HG03175 (cell line): ENCODE data around the gene ASIC3.

Source experiments
- ATAC-seq: cut with Tn5 transposase; IDR thresholded peaks from one replicate; pipeline ENCODE4 v1.9.1; 2021; ENCODE audit warnings: mild to moderate bottlenecking, moderate library complexity; ENCODE audit not compliant: unreplicated experiment

Gene ASIC3

DNA sequence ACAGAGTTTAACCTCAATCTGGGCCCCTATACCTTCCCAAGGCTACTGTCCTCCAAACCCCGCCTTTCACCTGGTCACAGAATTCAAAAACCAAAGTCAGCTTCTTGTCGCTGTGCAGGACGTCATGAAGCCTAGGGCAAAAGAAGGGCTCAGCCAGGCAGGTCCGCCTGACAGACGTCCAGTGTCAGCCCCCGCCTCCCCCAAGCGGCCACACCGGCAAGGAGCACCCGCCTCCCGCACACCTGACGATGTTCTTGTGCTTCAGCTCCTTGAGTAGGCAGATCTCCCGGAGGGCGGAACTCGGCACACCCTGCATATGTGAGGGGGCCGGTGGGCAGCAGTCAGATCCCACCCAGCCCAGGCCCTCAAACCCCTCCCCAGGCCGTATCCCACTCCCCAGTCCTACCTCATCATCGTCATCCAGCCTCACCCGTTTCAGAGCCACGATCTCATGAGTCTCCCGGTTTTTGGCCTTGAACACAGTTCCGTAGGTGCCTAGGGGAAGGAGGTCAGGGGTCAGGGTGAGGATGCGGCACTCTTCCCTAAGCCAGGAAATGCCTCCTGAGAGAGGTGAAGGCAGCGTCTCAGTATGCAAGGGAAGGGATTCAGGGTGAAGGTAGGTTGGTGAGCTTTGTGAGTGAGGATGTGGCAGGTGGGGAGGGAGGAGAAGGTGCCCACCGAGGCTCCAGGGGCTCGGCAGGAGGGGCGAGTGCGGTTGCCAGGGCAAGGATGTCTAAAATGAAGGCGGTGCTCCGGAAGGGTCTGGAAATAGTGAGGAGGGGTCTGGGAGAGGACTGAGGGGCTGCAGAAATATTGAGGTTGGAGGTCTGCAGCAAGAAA is 8.6 kb downstream of the ASIC3 start:
- no peak for ATAC-seq

DNA sequence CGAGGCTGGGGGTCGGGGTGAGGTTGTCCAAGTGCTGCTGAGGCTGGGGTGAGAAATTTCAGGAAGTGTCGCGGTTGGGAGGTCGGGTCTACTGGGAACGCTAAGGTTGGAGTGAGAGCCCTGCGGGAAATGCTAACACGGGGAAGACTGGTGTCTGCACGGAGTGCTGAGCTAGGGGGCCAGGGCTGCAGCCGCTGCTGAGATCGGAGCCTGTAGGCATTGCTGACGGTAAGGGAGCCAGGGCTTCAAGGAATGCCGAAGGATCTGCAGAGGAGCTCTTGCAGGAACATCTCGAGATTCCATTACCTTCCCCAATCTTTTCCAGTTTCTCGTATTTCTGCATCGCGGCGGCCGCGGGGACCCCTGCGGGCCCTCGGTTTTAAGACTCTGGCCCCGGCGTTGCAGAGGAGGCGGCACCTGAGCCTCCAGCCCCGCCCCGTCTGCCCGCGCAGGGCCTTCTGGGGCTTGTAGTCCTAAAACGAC is 9.2 kb downstream of the ASIC3 start, which contains the start of gene CDK5:
Gene CDK5, minus strand, starts transcription at position 392 of the 483 bp plus-strand sequence. Its CDS starts 49 bp downstream, at position 343.
- ATAC-seq = peak; percentile 8

DNA sequence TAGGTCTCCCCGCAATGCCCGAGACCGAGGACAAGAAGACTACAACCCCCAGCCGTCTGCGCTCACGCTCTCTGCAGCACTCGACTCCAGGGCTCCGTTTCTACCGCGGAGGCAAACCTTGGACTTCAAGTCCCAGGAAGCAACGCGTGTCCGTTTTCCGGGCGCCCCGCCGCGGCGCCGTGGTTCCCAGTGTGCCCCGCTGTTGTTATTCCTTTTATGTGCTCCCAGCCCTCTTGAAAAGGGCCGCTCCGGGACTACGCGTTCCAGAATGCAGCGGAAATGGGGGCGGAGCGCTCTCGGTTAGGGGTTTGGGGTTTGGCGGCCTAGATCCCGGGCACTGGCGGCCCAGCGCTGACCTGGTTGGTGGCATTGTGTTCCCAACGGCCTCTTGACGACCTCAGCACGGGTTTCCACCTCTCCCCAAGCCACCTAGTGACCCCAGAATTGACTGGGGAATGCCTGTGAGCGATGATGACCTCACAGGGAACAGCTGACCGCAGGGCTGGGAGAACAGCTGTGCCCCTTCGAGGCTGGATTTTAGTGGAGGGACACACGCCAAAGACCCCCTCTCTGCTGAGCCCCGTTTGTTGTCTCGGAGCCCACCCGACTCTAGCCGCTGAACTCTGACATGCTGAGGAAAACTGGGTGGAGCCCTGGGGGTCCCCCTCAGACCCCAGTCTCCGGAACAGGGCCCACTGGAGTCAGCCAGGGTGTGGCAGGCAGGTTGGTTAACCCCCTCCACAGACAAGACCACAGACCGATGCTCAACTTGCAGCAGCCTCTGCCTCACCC is 9.9 kb downstream of the ASIC3 start:
- ATAC-seq = peak; percentile 89

DNA sequence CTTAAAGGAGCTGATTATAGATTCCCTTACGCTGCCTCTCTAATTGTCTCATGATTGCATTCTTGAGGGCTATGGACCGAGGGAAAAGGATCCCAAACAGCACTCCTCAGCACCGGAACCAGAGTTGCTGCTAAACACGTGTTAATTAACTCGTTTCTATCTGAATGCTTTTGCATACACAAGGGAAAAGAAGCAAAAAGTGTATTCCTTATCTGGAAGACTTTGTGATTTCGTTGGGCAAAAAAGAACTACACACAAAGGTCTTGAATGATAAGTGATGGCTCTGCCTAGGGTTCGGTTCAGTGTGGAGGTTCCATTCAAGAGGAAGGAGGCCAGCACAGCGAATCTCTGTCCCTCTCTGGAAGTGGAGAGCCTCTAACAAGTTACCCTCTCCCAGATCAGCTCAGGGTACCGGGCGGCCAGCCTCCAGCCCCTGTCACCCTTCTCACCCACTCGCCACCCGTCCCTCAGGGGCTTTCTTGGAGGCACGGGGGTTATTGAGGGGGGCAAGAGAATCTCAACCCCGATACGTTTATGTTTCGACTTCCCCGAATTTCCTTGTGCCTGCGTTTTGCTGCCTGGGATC is 10.5 kb downstream of the ASIC3 start:
- ATAC-seq = no peak

DNA sequence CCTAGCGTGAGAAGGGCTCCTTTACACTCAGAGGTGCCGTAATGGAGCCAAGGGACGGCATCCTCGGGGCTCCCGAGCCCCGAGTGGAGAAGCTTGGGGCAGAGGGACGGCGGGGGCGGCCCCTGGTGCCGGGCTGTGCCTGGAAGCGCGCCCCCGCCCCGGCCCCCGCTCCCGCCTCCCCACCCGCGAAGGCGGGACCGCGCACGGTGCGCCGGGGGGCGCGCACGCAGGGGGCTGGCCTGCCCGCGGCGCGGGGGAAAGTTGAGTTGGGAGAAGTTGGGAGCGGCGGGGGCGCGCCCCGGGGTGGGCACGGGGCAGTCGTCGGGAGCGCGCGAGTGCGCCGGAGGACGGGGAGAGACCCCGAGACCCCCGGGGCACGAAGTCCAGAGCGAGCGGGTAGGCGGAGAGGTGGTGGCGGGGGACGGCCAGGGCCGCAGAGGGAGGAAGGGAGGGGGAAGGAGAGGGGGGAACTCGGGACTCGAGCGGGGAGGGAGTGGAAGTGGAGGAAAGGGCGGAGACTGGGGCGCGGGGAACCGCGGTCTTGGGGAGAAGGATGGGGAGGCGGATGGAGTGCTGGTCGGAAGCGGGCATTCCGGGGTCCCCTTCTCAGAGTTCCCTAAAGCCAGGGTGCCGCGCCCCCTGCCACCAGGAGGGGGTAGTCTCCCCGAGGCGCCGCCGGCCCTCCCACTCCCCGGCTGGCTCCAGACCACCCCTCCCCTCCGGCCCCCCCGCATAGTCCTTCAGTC is 11.2 kb downstream of the ASIC3 start, which contains the start of gene SLC4A2:
Gene SLC4A2, plus strand, starts transcription at position 223 of the 746 bp plus-strand sequence. CDS start 2,399 bp downstream, outside the sequence.
- ATAC-seq = peak; percentile 31

DNA sequence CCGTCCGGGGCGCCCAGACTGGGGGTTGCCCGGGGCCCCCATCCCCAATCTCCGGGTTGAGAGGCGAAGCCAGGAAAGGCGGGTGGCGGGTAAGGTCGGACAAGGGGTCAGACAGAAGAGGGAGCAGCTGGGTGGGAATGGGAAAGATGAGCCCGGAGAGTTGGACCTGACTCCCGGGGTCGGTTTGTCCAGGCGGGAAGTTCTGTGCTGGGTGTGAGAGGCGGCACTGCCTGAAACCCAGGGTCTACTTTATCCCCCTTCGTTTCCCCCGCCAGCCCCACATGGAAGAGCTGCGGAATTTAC is 11.7 kb downstream of the ASIC3 start:
- ATAC-seq = no peak

DNA sequence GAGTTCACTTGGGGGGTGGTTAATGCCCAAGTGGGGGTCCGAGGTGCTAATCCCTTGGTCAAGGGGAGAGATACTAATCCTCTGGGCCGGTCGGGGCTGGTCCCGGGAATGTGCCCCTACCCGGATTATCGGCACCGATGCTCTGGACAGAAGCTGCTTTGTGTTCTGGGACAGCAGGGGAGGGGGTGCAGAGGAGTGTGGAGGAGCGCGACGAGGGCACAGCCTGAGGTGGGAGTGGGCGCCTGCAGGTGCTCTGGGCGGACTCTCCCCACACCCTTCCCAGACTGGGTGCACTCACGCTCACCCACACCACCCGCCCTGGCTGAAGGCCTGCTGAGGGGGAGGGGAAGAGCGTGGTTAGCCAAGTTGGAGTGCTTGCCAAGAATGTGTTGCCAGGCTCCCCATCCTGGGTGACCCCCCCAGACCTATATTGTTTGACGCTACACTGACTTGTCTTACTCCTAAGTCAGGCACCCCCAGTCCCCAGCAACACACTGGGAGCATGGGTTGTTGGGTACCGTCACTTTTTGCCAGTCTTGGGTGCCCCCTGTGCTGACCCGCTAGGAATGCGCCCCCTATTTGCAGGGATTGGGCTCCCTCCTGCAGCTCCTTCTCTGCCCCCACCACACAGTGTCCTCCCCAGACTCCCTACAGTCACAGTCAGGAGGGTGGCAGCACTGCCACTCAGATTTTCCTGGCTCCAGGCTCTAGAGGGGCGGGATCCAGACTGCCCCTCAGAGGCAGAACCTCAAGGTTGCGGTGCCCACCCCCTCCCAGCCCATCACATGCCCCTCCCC is 12.3 kb downstream of the ASIC3 start:
- no peak for ATAC-seq

DNA sequence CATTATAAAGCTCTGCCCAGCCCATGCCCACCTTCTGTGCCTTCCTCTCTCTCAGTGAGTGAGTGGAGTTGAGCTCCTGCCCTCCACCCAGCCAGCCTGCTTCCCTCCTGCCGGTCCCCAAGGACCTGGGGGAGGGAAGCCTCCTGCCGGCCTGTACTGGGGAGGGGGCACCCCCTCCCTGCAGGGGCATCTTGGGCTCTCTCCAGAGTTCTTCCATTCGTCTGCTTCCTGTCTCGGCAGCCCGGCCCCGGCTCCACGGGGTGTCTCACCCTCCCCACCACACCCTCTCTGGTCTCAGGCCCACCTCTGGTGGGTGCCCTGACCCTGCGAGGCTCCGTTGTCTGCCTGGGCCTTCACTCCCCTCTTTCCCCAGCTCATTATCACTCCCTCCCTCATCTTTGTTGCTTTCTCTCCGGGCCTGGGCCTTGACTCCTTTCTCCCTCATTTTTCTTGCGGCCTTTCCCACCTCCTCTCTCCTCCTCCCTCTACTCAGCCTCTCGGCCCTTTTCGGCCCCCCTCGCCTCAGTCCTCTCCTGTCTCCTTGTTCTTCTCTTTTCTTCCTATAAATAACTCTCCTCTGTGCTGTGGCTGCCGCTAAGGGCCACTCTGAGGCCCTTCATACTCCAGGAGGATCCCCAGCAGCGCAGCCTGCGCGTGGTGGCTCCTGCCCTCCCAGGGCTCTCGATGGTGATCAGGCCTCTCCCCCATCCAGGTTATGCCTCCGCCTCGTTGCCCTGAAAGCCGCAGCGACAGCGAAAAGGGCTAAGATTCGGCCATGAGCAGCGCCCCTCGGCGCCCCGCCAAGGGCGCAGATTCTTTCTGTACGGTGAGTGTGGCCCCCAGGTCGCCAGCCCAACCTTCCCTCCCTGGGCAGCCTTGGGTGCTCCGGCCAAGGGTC is 13.1 kb downstream of the ASIC3 start:
- ATAC-seq = no peak

DNA sequence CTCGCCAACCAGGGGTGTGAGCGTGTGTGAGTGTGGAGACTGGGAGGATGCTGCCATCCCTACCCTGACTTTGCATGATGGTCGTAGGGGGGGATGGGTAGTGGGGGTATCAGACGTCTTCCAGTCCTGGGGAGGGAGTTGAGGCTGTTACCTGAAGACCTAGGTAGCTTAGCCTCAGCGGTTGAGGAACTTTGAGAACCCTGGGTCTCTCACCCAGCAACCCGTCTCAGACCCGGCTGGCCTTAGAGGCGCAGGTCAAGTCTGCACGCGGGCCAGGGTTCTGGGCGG is 13.7 kb downstream of the ASIC3 start:
- no peak for ATAC-seq

DNA sequence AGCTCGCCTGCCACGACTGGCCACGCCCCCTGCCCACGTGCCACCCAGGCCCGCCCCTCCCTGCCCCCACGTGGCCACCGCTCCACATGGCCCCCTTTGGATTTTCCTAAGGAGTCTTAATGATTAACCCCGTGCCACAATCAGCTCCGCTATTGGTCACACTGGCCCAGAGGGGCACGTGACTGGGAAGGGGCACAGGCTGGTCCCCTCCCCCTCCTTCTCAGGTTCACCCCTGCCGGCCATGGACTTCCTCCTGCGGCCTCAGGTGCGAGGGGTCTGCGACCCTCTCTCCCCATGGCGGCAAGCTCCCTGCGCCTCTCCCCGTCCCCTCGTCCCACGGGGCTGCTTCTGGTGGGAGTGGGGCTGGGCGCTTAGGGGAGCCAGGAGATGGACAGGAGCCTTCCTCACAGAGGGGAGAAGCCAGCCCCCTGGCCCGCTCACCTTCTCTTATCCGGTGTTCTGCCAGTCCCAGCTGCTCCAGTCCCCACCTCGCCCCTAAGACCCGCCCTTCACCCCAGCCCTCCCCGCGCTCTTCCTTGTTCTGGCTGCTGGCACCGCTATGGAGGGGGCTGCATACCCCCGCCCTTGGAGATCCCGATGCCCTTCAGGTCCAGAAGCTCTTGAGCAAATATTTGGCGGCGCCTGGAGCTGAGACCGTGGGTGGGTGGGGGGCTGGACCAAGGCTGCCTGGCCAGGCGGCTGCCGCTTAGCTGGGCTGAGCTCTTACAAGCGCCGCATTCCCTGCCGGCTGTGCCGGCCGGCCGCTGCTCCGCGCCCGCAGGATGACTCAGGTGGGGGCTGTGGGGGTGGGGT is 14.3 kb downstream of the ASIC3 start:
- no peak for ATAC-seq

DNA sequence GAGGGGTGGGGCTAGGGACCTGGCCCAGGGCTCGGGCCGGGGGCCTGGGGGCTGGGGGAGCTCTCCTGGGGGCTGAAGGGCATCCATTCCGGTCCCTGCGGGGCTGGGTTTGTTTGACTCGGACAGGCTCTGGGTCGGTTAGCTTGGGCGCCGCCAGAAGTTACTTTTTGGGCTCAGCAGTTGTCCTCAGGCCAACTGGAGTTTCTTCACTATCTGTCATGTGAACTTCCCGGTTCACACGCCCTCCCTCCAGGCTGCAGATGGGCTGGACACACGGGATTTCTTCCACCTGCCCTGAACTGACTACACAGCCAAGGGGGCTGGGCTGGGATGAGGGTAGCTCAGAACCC is 14.9 kb downstream of the ASIC3 start:
- ATAC-seq = no peak

DNA sequence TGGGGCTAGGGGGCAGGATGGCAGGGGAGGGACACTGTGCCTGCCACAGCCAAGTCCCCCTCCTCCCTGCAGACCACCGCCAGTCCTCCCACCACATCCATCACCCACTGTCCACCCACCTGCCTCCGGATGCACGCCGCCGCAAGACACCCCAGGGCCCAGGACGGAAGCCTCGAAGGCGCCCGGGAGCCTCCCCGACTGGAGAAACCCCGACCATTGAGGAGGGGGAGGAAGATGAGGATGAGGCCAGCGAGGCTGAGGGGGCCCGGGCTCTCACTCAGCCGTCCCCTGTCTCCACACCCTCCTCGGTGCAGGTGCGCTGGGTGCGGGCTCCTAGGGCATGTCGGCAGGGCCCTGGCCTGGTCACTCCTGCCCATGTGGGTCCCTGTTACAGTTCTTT is 16.1 kb downstream of the ASIC3 start:
- no peak for ATAC-seq

DNA sequence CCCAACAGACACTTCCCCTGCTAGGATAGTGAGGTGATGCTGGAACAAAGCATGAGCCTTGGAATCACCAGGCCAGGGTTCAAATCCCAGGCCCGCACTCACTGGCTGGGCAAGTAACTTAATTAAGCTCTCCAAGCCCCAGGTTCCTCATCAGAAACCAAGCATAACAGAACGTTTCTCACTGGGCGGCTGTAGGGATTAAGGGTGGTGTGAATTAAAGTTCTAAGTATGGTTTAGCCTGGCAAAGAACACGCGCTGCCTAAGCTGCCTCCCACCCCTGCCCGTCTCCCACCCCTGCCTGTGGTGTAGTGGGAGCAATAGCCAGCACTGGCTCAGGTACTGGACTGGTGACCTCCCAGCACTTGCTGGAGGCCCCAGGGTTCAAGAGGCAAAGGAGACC is 16.7 kb downstream of the ASIC3 start:
- ATAC-seq = no peak

DNA sequence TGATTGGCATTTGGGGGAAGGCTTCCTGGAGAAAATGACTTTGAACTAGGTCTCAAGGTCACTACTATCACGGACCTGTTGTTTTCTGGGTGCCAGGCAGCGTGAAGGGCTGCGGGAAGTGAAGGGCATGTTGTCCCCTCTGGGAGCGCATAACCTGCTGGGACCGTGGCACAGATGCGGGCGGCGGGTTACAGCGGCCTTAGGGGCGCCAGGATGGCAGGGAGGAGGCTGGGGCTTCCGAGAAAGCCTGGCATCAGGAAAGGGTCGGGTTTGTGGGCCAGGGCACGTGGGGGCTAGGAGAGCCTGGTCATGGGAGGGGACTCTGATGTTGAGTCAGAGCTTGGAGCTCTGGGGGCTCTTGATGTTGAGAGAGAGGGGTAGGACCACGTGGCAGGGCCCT is 17.2 kb downstream of the ASIC3 start:
- no peak for ATAC-seq

DNA sequence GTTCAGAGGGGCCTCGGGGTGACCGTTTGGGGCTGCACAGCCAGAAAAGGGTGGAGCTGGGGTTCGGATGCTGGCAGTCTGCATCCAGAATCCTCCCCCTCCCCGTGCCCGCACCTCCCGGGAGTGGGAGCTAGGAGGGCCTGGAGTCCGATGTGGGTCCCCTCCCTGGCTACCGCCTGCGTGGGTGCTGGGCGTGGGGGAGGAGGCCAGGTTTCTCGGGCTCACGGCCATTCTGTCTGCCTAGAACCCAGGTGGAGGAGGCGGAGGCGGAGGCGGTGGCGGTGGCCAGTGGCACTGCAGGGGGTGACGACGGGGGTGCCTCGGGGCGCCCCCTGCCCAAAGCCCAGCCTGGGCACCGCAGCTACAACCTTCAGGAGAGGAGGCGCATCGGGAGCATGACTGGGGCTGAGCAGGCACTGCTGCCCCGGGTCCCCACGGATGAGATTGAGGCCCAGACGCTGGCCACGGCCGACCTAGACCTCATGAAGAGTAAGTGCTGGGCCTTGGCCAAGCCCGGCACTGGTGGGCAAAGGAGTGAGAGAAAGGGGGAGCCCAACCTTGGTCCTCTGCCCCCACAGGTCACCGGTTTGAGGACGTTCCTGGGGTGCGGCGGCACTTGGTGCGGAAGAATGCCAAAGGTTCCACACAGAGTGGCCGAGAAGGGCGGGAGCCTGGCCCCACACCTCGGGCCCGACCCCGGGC is 18.1 kb downstream of the ASIC3 start:
- ATAC-seq = no peak

DNA sequence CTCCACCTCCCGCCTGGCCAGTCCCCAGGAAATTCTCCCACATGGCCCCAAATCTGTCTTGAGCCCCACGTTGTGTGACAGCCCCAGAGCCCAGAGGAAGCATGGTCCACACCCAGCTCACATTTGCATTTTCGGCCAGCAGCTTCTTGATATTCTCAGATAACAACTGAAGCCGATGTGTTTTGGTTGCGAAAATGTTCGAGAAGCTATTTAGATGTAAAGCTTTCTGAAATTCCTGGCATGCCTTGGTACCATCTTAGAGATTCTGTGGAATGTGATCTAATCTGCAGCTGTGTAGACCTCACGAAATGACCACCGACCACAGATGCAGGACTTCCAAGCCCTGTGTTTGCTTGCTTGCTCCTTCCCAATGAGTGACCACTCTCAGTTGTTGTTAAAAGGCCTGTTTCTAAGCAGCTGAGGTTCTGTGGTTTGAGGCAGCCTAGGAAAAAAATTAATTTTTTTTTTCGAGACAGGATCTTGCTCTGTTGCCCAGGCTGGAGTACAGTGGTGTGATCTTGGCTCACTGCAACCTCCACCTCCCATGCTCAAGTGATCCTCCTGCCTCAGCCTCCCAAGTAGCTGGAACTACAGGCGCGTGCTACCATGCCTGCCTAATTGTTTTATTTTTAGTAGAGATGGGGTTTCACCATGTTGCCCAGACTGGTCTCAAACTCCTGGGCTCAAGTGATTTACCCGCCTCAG is 19.9 kb downstream of the ASIC3 start:
- ATAC-seq = no peak

DNA sequence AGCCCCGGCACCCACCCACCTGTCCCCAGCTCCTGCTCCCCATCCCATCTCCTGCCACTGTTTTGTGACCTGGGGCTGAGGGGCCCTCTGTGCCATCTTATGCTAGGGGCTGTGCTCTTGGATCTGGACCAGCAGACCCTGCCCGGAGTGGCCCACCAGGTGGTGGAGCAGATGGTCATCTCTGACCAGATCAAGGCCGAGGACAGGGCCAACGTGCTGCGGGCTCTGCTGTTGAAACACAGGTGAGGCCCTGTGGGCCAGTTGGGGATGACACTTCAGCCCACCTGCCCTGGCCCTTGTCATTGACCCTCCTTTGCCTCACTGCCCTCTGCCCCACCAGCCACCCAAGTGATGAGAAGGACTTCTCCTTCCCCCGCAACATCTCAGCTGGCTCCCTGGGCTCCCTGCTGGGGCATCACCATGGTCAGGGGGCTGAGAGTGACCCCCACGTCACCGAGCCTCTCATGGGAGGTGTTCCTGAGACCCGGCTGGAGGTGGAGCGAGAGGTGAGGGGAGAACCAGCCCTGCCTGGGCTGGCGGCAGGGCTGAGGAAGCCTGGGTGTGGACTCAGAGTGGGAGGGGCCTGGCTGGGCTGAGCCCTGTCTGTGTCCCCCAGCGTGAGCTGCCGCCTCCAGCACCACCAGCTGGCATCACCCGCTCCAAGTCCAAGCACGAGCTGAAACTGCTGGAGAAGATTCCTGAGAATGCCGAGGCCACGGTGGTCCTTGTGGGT is 21.7 kb downstream of the ASIC3 start:
- no peak for ATAC-seq
